ENCODE data around the gene TEX11. TPM values are rescaled to one million over a fixed set of nuclear protein-coding genes. Genes with fewer than 3 reads are reported as not detected.

TEX11 gene
- total RNA-seq, 1 donor from 2014 or later = not detected

Other genes starting within 250 kb of the TEX11 start
- 0.31 TPM for gene SLC7A3, start 22.4 kb upstream of the TEX11 start, total RNA-seq
- 65.6 TPM for gene SNX12, start 159.6 kb upstream of the TEX11 start, total RNA-seq
- 61.6 TPM for gene FOXO4, start 187.1 kb upstream of the TEX11 start, total RNA-seq
- not detected for gene CXorf65, start 198.0 kb upstream of the TEX11 start, total RNA-seq
- 9.9 TPM for gene IL2RG, start 202.9 kb upstream of the TEX11 start, total RNA-seq
- gene MED12, start 209.9 kb upstream of the TEX11 start, total RNA-seq = 65.1 TPM
- gene NLGN3, start 236.1 kb upstream of the TEX11 start, total RNA-seq = 20.6 TPM